T-cell (primary cell): ENCODE measurements around the gene ENOX1. TPM values are rescaled to one million over a fixed set of nuclear protein-coding genes. Genes with fewer than 3 reads are reported as not detected.

ENCODE experiments used
- ATAC-seq, 4 experiments: fragments of 200-7000 bp in 3 of 4; fragments of 150-1000 bp in 1 of 4; cut with Tn5 transposase; replicated peaks in 1 of 4; 1 replicate in 3 of 4; 2 replicates in 1 of 4; pipeline ENCODE4 v1.10.0; 2021; ENCODE audit warnings: moderate library complexity in 3 of 4, mild to moderate bottlenecking in 2 of 4, moderate number of reproducible peaks in 1 of 4
- CTCF ChIA-PET, 2 donors: fragments of 300-600 bp; sonication (Branson Sonifier 250); formaldehyde crosslinking; loops; one replicate each; lab custom pipeline; 2022; ENCODE audit warnings: antibody characterized with exemption in 2 of 2; lab: Charles Lee
- POLR2A ChIA-PET, 2 donors: fragments of 300-600 bp; sonication (Branson Sonifier 250); formaldehyde crosslinking; loops; one replicate each; lab custom pipeline; 2022; ENCODE audit warnings: antibody characterized with exemption in 2 of 2; lab: Charles Lee
- DNase-seq, 35 experiments: peaks; one replicate each; pipeline versions ENCODE4 v3.0.0 to v3.0.0-alpha.2; 2013 to 2023
- H3K27ac ChIP-seq: one replicate; pipeline ENCODE4 v1.5.1; 2013; ENCODE audit warnings: low read length
- H3K27me3 ChIP-seq, 2 experiments: replicated peaks in 1 of 2; 1 replicate in 1 of 2; 2 replicates in 1 of 2; pipeline versions ENCODE4 v1.6.1 to v1.7.0; 2013; ENCODE audit warnings: low read length in 1 of 2, mixed read lengths in 1 of 2; ENCODE audit not compliant: control insufficient read depth in 2 of 2, insufficient read depth in 2 of 2; ENCODE audit errors: extremely low read depth in 1 of 2
- H3K36me3 ChIP-seq, 2 donors: 1 replicate in 1 of 2; 2 replicates in 1 of 2; pipeline versions ENCODE4 v1.6.1 to v1.7.0; 2013; ENCODE audit warnings: low read length in 1 of 2; ENCODE audit not compliant: control insufficient read depth in 2 of 2, insufficient read depth in 1 of 2; ENCODE audit errors: extremely low read depth in 1 of 2
- H3K4me1 ChIP-seq, 2 experiments: 1 replicate in 1 of 2; 2 replicates in 1 of 2; pipeline versions ENCODE4 v1.6.1 to v1.7.0; 2013; ENCODE audit warnings: low read length in 2 of 2, mixed read lengths in 1 of 2; ENCODE audit not compliant: insufficient read depth in 2 of 2, control insufficient read depth in 1 of 2; ENCODE audit errors: extremely low read depth in 1 of 2
- H3K4me3 ChIP-seq, 2 donors: 1 replicate in 1 of 2; 2 replicates in 1 of 2; pipeline versions ENCODE4 v1.5.1 to v1.7.0; 2013; ENCODE audit warnings: mild to moderate bottlenecking in 2 of 2, low read length in 1 of 2, moderate library complexity in 1 of 2; ENCODE audit not compliant: control insufficient read depth in 1 of 2; ENCODE audit errors: extremely low read depth in 1 of 2
- H3K9me3 ChIP-seq: 2 replicates; pipeline ENCODE4 v1.7.0; 2013
- H3K27ac Mint-ChIP-seq, 2 donors: one replicate each; pipeline ENCODE4 v1.8.0; 2020 to 2021; ENCODE audit warnings: mild to moderate bottlenecking in 2 of 2, mixed read lengths in 2 of 2
- H3K27me3 Mint-ChIP-seq, 2 donors: one replicate each; pipeline ENCODE4 v1.8.0; 2021 to 2022; ENCODE audit warnings: mixed read lengths in 2 of 2
- H3K36me3 Mint-ChIP-seq: one replicate; pipeline ENCODE4 v1.8.0; 2021; ENCODE audit warnings: mixed read lengths
- H3K4me1 Mint-ChIP-seq, 3 donors: one replicate each; pipeline ENCODE4 v1.8.0; 2020 to 2022; ENCODE audit warnings: mixed read lengths in 3 of 3, mild to moderate bottlenecking in 1 of 3
- H3K4me3 Mint-ChIP-seq, 3 donors: one replicate each; pipeline ENCODE4 v1.8.0; 2020 to 2022; ENCODE audit warnings: mild to moderate bottlenecking in 3 of 3, mixed read lengths in 3 of 3, moderate library complexity in 3 of 3
- H3K9me3 Mint-ChIP-seq, 3 donors: one replicate each; pipeline ENCODE4 v1.8.0; 2020 to 2022; ENCODE audit warnings: mixed read lengths in 3 of 3
- WGBS: methylation state at CpG from one replicate; pipeline ENCODE4 v1.1.5; 2013; ENCODE audit warnings: missing lambda C conversion rate; ENCODE audit not compliant: insufficient coverage; 5-methylcytosine and 5-hydroxymethylcytosine counted together
- total RNA-seq, 35 experiments: library from RNA in 6 of 35; stranded (reverse) in 6 of 35; fragments of 120-200 nt in 1 of 35; gene quantifications; one replicate each; pipeline versions ENCODE4 v1.2.1 to v1.2.4 and lab custom pipeline; 2013 to 2026

ENOX1 gene
- total RNA-seq, 5 donors from 2014 or later (not counting 1 experiment from before 2014, with no cell fraction given): 0.10 TPM; not detected in 4

- Histone ChIP-seq H3K27me3 (peaks cover 0 to 5% of the 10 kb centered on the region in 2 experiments), H3K4me3 (no peak overlapping the region), H3K36me3 (no peaks in the 10 kb centered on the region), H3K4me1 (no peaks in the 10 kb centered on the region), H3K9me3 (no peaks in the 10 kb centered on the region), H3K27ac (no peak overlapping the region)
- H3K27ac Mint-ChIP-seq: no peak overlapping the region
- POLR2A ChIA-PET: no interaction called here
- 0% methylated on average over 1 of the region's 2 CpGs for WGBS
- CTCF ChIA-PET: no interaction called here
- H3K27me3 Mint-ChIP-seq: peaks cover 12 to 16% of the 10 kb centered on the region in 2 donors
- H3K4me3 Mint-ChIP-seq: no peak overlapping the region
- no peaks in the 10 kb centered on the region for H3K9me3 Mint-ChIP-seq
- no peaks in the 10 kb centered on the region for H3K36me3 Mint-ChIP-seq
- no peaks in the 10 kb centered on the region for H3K4me1 Mint-ChIP-seq
- ATAC-seq: no peak
- DNase-seq: no peak
These were observed 481.8 kb downstream of the ENOX1 start for GRCh38 chr13:43304945-43305344.

GRCh38 chr13:43304449-43304848 lies 482.3 kb downstream of the ENOX1 start:
- Mint-ChIP-seq H3K4me3 (no peak overlapping the region), H3K9me3 (no peaks in the 10 kb centered on the region), H3K27ac (no peak overlapping the region), H3K4me1 (no peaks in the 10 kb centered on the region), H3K27me3 (peaks cover 12 to 16% of the 10 kb centered on the region in 2 donors), H3K36me3 (no peaks in the 10 kb centered on the region)
- POLR2A ChIA-PET: no interaction called here
- Histone ChIP-seq H3K27me3 (peaks cover 0 to 5% of the 10 kb centered on the region in 2 experiments), H3K4me1 (no peaks in the 10 kb centered on the region), H3K27ac (no peak overlapping the region), H3K36me3 (no peaks in the 10 kb centered on the region), H3K4me3 (no peak overlapping the region), H3K9me3 (no peaks in the 10 kb centered on the region)
- no peak for DNase-seq
- CTCF ChIA-PET: no interaction called here
- ATAC-seq: no peak
- 100% methylated on average over 1 of the region's 2 CpGs for WGBS

- Mint-ChIP-seq H3K4me3 (no peak overlapping the region), H3K36me3 (no peaks in the 10 kb centered on the region), H3K4me1 (no peaks in the 10 kb centered on the region), H3K9me3 (no peaks in the 10 kb centered on the region), H3K27ac (no peak overlapping the region), H3K27me3 (peaks cover 10 to 11% of the 10 kb centered on the region in 2 donors)
- WGBS: 7% methylated on average over 2 of the region's 5 CpGs
- CTCF ChIA-PET: no interaction called here
- POLR2A ChIA-PET: interaction anchor here in 1 of 2 donors (0.6 kb wide), 1 partner anchor 259 kb away, joined by 3 read pairs; no protein-coding TSS in a partner anchor
- Histone ChIP-seq H3K4me3 (no peak overlapping the region), H3K27me3 (peaks cover 0 to 8% of the 10 kb centered on the region in 2 experiments), H3K4me1 (no peaks in the 10 kb centered on the region), H3K36me3 (no peaks in the 10 kb centered on the region), H3K27ac (no peak overlapping the region), H3K9me3 (no peaks in the 10 kb centered on the region)
- no peak for DNase-seq
- peak in 1 of 4 experiments; percentile 30 for ATAC-seq
These were observed 483.6 kb downstream of the ENOX1 start for GRCh38 chr13:43303033-43303729.

GRCh38 chr13:43301346-43301969 lies 485.3 kb downstream of the ENOX1 start:
- no peaks in the 10 kb centered on the region for H3K4me1 ChIP-seq
- Mint-ChIP-seq H3K9me3 (no peaks in the 10 kb centered on the region), H3K36me3 (no peaks in the 10 kb centered on the region), H3K27ac (no peak overlapping the region), H3K4me3 (no peak overlapping the region), H3K4me1 (no peaks in the 10 kb centered on the region), H3K27me3 (peaks cover 4 to 6% of the 10 kb centered on the region in 2 donors)
- H3K9me3 ChIP-seq: no peaks in the 10 kb centered on the region
- H3K4me3 ChIP-seq: no peak overlapping the region
- POLR2A ChIA-PET: no interaction called here
- H3K27ac ChIP-seq: no peak overlapping the region
- DNase-seq: no peak
- no peaks in the 10 kb centered on the region for H3K36me3 ChIP-seq
- peaks cover 0 to 3% of the 10 kb centered on the region in 2 experiments for H3K27me3 ChIP-seq
- WGBS: no CpG with 5 or more reads among the region's 3 CpGs
- CTCF ChIA-PET: interaction anchor here in 1 of 2 donors (0.6 kb wide), 1 partner anchor 10 kb away, joined by 3 read pairs; no protein-coding TSS in a partner anchor
- no peak for ATAC-seq

GRCh38 chr13:43300865-43301264 lies 485.9 kb downstream of the ENOX1 start:
- H3K27ac ChIP-seq: no peak overlapping the region
- no peak overlapping the region for H3K4me3 ChIP-seq
- no peaks in the 10 kb centered on the region for H3K36me3 Mint-ChIP-seq
- H3K27ac Mint-ChIP-seq: no peak overlapping the region
- ChIA-PET POLR2A (no interaction called here), CTCF (interaction anchor here in 1 of 2 donors (0.6 kb wide), 1 partner anchor 10 kb away, joined by 3 read pairs; no protein-coding TSS in a partner anchor)
- no peak overlapping the region for H3K4me3 Mint-ChIP-seq
- no peaks in the 10 kb centered on the region for H3K9me3 ChIP-seq
- H3K4me1 ChIP-seq: no peaks in the 10 kb centered on the region
- H3K9me3 Mint-ChIP-seq: no peaks in the 10 kb centered on the region
- no peak for ATAC-seq
- peaks cover 0 to 3% of the 10 kb centered on the region in 2 experiments for H3K27me3 ChIP-seq
- no peak for DNase-seq
- WGBS: 100% methylated on average over 1 of the region's 4 CpGs
- peaks cover 3 to 6% of the 10 kb centered on the region in 2 donors for H3K27me3 Mint-ChIP-seq
- H3K4me1 Mint-ChIP-seq: no peaks in the 10 kb centered on the region
- no peaks in the 10 kb centered on the region for H3K36me3 ChIP-seq

- ATAC-seq (no peak), DNase-seq (no peak)
- H3K27me3 ChIP-seq: peaks cover 0 to 3% of the 10 kb centered on the region in 2 experiments
- no peaks in the 10 kb centered on the region for H3K9me3 ChIP-seq
- ChIA-PET POLR2A (no interaction called here), CTCF (no interaction called here)
- 67% methylated on average over 1 of the region's 5 CpGs for WGBS
- no peaks in the 10 kb centered on the region for H3K4me1 Mint-ChIP-seq
- peaks cover 0 to 6% of the 10 kb centered on the region in 2 donors for H3K27me3 Mint-ChIP-seq
- no peak overlapping the region for H3K4me3 Mint-ChIP-seq
- H3K9me3 Mint-ChIP-seq: no peaks in the 10 kb centered on the region
- no peaks in the 10 kb centered on the region for H3K36me3 Mint-ChIP-seq
- no peak overlapping the region for H3K27ac ChIP-seq
- H3K36me3 ChIP-seq: no peaks in the 10 kb centered on the region
- H3K27ac Mint-ChIP-seq: no peak overlapping the region
- H3K4me3 ChIP-seq: no peak overlapping the region
- no peaks in the 10 kb centered on the region for H3K4me1 ChIP-seq
These were observed 487.4 kb downstream of the ENOX1 start for GRCh38 chr13:43299374-43299773.
